ENCODE measurements around the gene KMT2E.

The KMT2E gene

GRCh38 chr7:105013816-105014692 is at the start of gene KMT2E:
KMT2E (plus strand) TSS chr7:105014205; CDS start chr7:105040953, 26,748 bp downstream.
- H3K4me1 ChIP-seq (ENCODE audit: insufficient read depth, poor library complexity, severe bottlenecking), result peaks cover 24% of the 10 kb centered on the region
- peaks cover 23% of the 10 kb centered on the region for H3K36me3 ChIP-seq (ENCODE audit: low read depth)
- H3K9me3 ChIP-seq (ENCODE audit: severe bottlenecking), result no peaks in the 10 kb centered on the region
- no peaks in the 10 kb centered on the region for H3K27me3 ChIP-seq (ENCODE audit: insufficient read depth, poor library complexity, severe bottlenecking)
- peak within 1 kb of the TSS; percentile 59 for H3K4me3 ChIP-seq (ENCODE audit: severe bottlenecking)
- H3K27ac ChIP-seq (ENCODE audit: poor library complexity, severe bottlenecking), result peak within 1 kb of the TSS; percentile 94
- TF ChIP-seq CTCF (IDR thresholded peaks at IDR 0.05; ENCODE audit: poor library complexity, severe bottlenecking), result peak; percentile 7
- peak; percentile 80 for DNase-seq (ENCODE audit: low spot score)
- peak; percentile 40 for ATAC-seq (ENCODE audit: low read depth)

GRCh38 chr7:104964626-104965236 is 49.3 kb upstream of the KMT2E start:
- no peak for ATAC-seq (ENCODE audit: low read depth)
- DNase-seq (ENCODE audit: low spot score), result no peak
- no peaks in the 10 kb centered on the region for H3K27me3 ChIP-seq (ENCODE audit: insufficient read depth, poor library complexity, severe bottlenecking)
- TF ChIP-seq CTCF (IDR thresholded peaks at IDR 0.05; ENCODE audit: poor library complexity, severe bottlenecking), result no peak
- H3K4me3 ChIP-seq (ENCODE audit: severe bottlenecking), result no peak overlapping the region
- H3K27ac ChIP-seq (ENCODE audit: poor library complexity, severe bottlenecking), result peak overlapping the region; percentile 57
- H3K4me1 ChIP-seq (ENCODE audit: insufficient read depth, poor library complexity, severe bottlenecking), result peaks cover 26% of the 10 kb centered on the region
- no peaks in the 10 kb centered on the region for H3K9me3 ChIP-seq (ENCODE audit: severe bottlenecking)
- H3K36me3 ChIP-seq (ENCODE audit: low read depth), result no peaks in the 10 kb centered on the region

GRCh38 chr7:104966022-104966421 is 48.0 kb upstream of the KMT2E start:
- no peaks in the 10 kb centered on the region for H3K27me3 ChIP-seq (ENCODE audit: insufficient read depth, poor library complexity, severe bottlenecking)
- peaks cover 21% of the 10 kb centered on the region for H3K4me1 ChIP-seq (ENCODE audit: insufficient read depth, poor library complexity, severe bottlenecking)
- no peak overlapping the region for H3K27ac ChIP-seq (ENCODE audit: poor library complexity, severe bottlenecking)
- DNase-seq (ENCODE audit: low spot score) (no peak), ATAC-seq (ENCODE audit: low read depth) (no peak)
- H3K4me3 ChIP-seq (ENCODE audit: severe bottlenecking), result no peak overlapping the region
- TF ChIP-seq CTCF (IDR thresholded peaks at IDR 0.05; ENCODE audit: poor library complexity, severe bottlenecking), result no peak
- H3K36me3 ChIP-seq (ENCODE audit: low read depth), result no peaks in the 10 kb centered on the region
- H3K9me3 ChIP-seq (ENCODE audit: severe bottlenecking), result no peaks in the 10 kb centered on the region

- no peak overlapping the region for H3K4me3 ChIP-seq (ENCODE audit: severe bottlenecking)
- no peak overlapping the region for H3K27ac ChIP-seq (ENCODE audit: poor library complexity, severe bottlenecking)
- no peaks in the 10 kb centered on the region for H3K27me3 ChIP-seq (ENCODE audit: insufficient read depth, poor library complexity, severe bottlenecking)
- H3K36me3 ChIP-seq (ENCODE audit: low read depth), result no peaks in the 10 kb centered on the region
- H3K4me1 ChIP-seq (ENCODE audit: insufficient read depth, poor library complexity, severe bottlenecking), result peaks cover 30% of the 10 kb centered on the region
- ATAC-seq (ENCODE audit: low read depth) (no peak), DNase-seq (ENCODE audit: low spot score) (no peak)
- H3K9me3 ChIP-seq (ENCODE audit: severe bottlenecking), result no peaks in the 10 kb centered on the region
- TF ChIP-seq CTCF (IDR thresholded peaks at IDR 0.05; ENCODE audit: poor library complexity, severe bottlenecking), result no peak
Measured at GRCh38 chr7:104967088-104967487, 46.9 kb upstream of the KMT2E start.
